ENCODE measurements around the gene ZNF423.
"Not testable (repeated sequence)": the region's sequence is repeated elsewhere in the genome, so short reads cannot be mapped to it uniquely, and the experiment has no call there.

The ZNF423 gene

DNA sequence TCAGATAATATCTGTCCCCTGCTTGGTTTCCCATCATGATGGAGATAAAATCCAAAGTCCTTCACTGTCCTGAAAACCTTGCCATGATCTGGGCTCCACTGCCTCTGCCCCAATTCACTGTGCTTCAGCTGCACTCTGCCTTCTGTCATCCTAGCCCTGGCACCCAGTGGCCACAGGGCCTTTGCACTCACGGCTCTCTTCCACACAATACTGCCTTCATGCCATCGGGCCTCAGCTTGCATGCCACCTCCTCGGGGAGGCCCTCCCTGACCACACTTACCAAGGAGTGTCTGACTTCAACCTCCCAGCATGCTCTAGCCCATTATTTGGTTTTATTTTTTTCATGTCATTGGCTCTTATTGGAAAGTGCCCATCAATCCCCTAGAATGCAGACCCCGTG, 336.2 kb downstream of the ZNF423 start:
- no peak overlapping the region for H3K4me3 Mint-ChIP-seq
- H3K27me3 Mint-ChIP-seq, result no peaks in the 10 kb centered on the region
- no peaks in the 10 kb centered on the region for H3K36me3 Mint-ChIP-seq
- no peaks in the 10 kb centered on the region for H3K9me3 Mint-ChIP-seq (ENCODE audit: low read depth)
- no peaks in the 10 kb centered on the region for H3K4me1 Mint-ChIP-seq (ENCODE audit: low read depth)
- H3K27ac Mint-ChIP-seq, result no peak overlapping the region

DNA sequence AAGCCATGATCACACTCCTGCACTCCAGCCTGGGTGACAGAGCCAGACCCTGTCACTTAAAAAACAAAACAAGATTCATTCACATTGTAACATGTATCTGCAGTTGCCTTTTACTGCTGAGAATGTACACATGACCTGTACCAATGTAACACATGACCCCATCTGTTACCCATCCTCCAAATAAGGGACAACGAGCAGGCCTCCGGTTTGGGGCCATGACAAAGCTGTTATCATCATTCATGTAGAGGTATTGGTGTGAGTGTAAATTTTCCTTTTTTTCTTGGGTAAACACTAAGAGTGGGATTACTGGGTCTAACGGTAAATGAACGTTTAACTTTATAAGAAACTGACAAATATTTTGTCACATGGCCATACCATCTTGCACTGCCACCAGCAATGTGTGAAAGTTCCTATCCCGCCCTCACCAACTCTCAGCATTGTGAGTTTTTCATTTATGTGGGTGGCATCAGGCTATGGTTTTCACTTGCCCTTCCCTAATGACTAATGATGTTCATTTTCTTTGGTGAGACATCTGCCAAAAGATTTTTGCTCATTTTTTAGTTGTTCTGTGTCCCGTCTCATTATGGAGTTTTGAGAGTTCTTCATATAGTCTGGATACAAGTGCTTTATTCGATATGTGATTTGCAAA, 336.8 kb downstream of the ZNF423 start:
- Mint-ChIP-seq H3K9me3 (ENCODE audit: low read depth) (no peaks in the 10 kb centered on the region), H3K36me3 (no peaks in the 10 kb centered on the region), H3K4me3 (no peak overlapping the region), H3K27me3 (no peaks in the 10 kb centered on the region), H3K4me1 (ENCODE audit: low read depth) (no peaks in the 10 kb centered on the region), H3K27ac (no peak overlapping the region)

DNA sequence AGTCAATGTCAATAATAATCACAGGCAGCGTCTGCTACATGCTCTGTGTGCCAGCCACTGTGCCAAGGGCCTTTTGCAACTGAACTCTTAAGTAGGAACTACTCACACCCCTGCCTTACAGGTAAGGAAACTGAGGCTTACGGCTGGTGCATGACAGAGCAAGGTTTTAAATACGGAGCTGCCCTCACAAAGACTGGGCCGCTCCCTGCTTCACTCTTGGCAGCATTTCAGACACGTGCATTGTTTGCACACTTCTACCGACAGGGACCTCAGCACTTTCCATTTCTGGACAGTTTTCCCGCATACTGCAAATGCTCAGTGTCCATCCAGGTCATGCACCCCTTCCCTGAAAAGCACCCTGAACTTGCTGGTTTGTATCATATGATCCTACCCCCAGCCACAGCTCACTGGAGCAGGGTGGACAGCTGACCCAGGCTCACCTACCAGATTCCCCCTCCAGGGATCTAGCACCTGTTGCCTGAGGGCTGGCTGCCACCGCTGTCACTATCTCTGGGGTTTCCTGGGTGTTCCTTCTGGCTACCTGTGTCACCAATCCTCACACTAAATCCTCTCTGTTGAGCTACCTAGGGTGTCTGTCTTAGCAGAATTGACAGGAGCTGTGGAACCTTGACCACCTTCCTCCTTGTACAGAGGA, 339.4 kb downstream of the ZNF423 start:
- Mint-ChIP-seq H3K27ac (no peak overlapping the region), H3K4me3 (no peak overlapping the region), H3K27me3 (no peaks in the 10 kb centered on the region), H3K36me3 (no peaks in the 10 kb centered on the region), H3K4me1 (ENCODE audit: low read depth) (no peaks in the 10 kb centered on the region), H3K9me3 (ENCODE audit: low read depth) (no peaks in the 10 kb centered on the region)

DNA sequence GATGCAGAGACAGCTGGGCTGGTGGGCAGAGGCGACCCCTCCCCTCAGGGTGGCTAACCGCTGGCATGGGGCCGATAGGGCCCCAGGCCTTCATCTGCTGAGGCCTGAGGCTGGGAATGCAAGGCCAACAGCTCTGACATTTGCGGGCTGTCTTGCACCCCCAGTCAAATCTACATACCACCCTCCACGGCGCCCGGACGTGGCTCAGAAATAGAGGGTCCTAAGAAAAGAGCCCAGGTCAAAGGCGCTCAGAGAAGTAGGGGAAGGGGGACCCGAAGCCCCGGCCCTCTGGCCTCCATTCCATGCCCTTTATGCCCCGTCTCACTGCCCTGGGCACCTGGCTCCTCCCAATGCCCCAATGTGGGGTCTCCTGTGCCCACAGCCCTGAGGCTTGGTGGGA, 340.1 kb downstream of the ZNF423 start:
- no peak overlapping the region for H3K4me3 Mint-ChIP-seq
- no peaks in the 10 kb centered on the region for H3K36me3 Mint-ChIP-seq
- H3K9me3 Mint-ChIP-seq (ENCODE audit: low read depth), result no peaks in the 10 kb centered on the region
- no peak overlapping the region for H3K27ac Mint-ChIP-seq
- H3K27me3 Mint-ChIP-seq, result no peaks in the 10 kb centered on the region
- H3K4me1 Mint-ChIP-seq (ENCODE audit: low read depth), result no peaks in the 10 kb centered on the region

DNA sequence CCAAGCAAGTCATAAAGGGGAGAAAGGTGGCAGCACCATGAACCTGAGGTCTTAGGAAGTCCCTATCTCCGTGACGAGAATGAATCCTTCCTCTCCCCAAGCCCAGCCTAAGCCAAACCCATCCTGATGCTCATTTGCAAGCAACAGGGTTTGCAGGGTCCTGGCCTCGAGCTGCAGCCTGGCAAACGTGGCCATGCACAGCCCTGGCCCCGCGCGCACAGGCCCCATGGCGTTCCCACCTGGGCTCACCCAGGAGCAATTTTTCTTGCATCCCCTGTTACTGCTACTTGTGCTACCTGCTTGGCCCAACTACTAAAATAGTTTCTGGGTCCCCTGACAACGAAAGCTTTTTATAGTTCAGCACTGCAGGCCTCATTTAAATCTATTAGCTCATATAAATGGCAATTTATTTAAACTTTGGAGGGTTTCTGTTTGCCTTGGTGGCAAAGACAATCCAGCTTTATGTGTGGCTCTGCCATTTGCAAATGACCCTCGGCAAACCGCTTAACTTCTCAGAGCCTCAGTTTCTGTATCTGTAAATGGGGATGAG, 340.8 kb downstream of the ZNF423 start:
- Mint-ChIP-seq H3K9me3 (ENCODE audit: low read depth) (no peaks in the 10 kb centered on the region), H3K27ac (no peak overlapping the region), H3K4me3 (no peak overlapping the region), H3K4me1 (ENCODE audit: low read depth) (no peaks in the 10 kb centered on the region), H3K27me3 (no peaks in the 10 kb centered on the region), H3K36me3 (no peaks in the 10 kb centered on the region)

DNA sequence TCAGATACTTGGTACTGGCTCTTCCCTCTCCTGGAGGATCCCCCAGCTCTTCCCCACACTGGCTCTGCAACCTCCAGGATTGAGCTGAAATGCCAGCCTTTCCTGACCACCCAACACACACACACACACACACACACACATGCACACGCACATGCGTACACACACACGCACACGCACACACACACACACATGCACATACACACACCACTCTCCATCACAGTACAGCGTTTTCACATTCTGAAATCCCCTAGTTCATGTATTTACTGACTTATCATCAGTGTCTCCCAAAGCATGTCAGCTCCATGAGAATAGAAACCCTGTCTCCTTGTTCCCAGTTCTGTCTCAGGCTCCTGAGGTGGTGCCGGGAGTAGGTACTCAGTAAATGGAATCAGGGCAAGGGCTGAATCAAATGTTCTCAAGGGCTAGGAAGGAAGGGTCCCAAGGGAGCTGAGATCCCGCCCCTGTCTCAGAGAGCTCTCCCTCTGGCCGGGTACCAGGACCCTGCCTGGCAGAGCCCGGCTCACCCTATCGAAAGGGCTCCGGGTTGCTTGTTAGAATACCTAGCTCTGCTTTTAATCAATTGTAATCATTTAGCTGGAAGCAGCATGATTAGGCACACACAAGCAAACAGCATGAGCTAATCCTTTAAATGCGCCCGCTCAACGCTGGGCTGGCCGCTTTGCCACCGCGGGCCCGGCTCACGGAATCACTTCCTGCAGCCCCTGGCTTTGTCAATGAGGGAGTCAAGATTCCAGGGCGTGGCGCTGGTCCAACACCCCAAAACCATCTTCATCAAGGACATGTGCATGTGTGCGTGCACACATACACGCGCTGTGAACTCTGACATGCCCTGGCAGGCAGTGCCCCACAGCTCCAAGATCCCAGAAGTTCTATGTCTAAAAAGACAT, 341.6 kb downstream of the ZNF423 start:
- Mint-ChIP-seq H3K4me1 (ENCODE audit: low read depth) (no peaks in the 10 kb centered on the region), H3K9me3 (ENCODE audit: low read depth) (no peaks in the 10 kb centered on the region), H3K27me3 (no peaks in the 10 kb centered on the region), H3K36me3 (no peaks in the 10 kb centered on the region), H3K4me3 (no peak overlapping the region), H3K27ac (no peak overlapping the region)

DNA sequence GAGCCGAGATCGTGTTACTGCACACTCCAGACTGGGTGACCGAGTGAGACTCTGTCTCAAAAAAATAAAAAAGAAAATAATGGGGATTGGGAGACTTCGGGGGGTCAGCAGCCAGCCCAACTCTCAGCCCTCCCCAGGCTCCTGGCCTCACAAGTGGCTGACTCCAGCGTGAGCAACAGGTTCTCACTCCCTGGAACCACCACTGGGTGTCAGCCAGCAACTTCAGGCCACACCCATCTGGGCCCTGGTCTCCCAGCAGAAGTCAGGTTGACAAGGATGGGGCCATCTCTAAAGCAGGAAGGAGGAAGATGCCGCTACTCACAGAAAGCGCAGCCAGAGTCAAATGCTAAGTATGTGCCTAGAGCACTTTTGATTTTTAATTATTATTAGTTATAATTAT, 342.9 kb downstream of the ZNF423 start:
- Mint-ChIP-seq H3K4me1 (ENCODE audit: low read depth) (no peaks in the 10 kb centered on the region), H3K4me3 (no peak overlapping the region), H3K36me3 (no peaks in the 10 kb centered on the region), H3K9me3 (ENCODE audit: low read depth) (no peaks in the 10 kb centered on the region), H3K27ac (no peak overlapping the region), H3K27me3 (no peaks in the 10 kb centered on the region)

DNA sequence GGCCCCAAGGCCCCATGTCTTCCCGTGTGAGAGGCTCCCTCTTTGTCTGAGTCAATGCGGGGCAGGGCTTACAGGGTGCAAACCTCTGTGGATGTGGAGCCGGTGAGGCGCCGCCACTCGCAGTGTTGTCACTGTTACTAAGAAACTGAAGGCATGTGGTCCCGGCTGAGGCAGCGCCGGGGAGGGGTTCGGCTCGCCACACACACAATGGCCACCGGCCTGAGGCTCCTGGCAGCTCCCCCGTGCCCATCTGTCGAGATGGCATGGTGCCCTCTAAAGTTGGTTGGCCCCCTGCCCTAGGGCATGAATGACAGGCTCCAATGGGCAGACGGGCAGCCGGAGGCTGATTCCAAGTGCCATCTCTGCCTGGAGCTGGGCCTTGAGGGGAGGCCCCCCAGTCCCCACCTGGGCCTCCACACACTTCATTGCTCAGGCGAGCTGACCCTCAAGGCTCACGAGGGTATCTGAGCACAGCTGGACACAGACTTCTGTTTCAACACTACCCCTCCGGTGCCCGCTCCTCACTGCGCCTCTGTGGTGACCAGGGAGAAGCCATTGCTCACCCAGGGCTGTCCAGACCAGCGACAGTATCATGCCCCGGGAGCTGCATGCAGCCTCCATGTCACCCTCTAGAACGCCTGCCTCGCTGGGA, 345.1 kb downstream of the ZNF423 start:
- H3K4me3 Mint-ChIP-seq, result no peak overlapping the region
- no peaks in the 10 kb centered on the region for H3K36me3 Mint-ChIP-seq
- no peaks in the 10 kb centered on the region for H3K27me3 Mint-ChIP-seq
- no peak overlapping the region for H3K27ac Mint-ChIP-seq
- H3K4me1 Mint-ChIP-seq (ENCODE audit: low read depth), result no peaks in the 10 kb centered on the region
- H3K9me3 Mint-ChIP-seq (ENCODE audit: low read depth), result no peaks in the 10 kb centered on the region

DNA sequence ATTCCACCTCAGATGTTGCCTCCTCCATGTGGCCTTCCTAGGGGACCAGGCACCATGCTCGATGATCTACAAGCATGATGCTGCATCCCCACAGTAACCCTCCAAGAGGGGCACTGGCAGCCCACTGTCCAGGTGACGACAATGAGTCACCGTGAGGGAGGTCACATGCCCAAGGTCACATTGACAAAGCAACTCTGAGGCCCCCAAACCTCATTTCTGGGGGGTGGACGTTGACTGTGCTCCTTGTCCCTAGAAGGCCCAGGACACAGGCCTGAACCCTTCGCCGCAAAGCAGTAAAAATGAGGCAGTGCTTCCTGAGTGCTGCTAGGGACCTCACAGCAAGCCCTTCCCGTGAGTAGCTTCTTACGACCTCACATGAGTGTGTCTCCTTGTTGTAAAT, 345.8 kb downstream of the ZNF423 start:
- Mint-ChIP-seq H3K4me3 (no peak overlapping the region), H3K36me3 (no peaks in the 10 kb centered on the region), H3K4me1 (ENCODE audit: low read depth) (no peaks in the 10 kb centered on the region), H3K27me3 (no peaks in the 10 kb centered on the region), H3K27ac (no peak overlapping the region), H3K9me3 (ENCODE audit: low read depth) (no peaks in the 10 kb centered on the region)

DNA sequence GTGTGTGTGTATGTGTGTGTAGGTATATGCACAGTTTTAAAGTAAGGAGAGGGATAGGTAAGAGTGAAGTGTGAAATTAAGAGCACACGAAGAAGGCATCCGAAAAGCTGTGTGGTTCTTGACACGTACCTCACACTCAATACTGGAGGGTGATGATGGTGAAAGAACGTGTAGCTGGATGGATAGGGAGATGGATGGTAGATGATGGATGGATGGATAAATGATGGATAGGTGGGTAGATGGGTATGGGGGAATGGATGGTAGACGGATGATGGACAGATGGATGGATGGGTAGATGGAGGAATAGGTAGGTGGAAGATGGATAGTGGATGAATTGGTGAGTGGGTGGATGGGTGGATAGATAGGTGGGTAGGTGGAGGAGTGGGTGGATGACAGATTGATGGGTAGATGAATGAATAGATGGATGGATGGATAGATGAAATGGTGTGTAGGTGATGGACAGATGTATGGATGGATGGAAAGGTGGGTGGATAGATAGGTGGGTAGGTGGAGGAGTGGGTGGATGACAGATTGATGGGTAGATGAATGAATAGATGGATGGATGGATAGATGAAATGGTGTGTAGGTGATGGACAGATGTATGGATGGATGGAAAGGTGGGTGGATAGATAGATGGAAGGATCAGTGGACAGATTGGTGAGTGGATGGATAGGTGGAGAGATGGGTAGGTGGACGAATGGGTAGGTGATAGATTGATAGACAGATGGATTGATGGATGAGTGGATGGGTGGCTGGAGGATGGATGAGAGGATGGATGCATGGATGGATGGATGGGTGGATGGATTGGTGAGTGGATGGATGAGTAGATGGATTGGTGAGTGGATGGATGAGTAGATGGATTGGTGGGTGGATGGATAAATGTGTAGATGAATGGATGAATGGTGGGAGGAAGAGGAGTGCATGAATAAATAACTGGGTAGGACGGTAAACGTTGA, 349.6 kb downstream of the ZNF423 start:
- not testable (repeated sequence) for H3K27me3 Mint-ChIP-seq; H3K4me3 Mint-ChIP-seq; H3K27ac Mint-ChIP-seq; H3K9me3 Mint-ChIP-seq (ENCODE audit: low read depth); H3K36me3 Mint-ChIP-seq; H3K4me1 Mint-ChIP-seq (ENCODE audit: low read depth)

DNA sequence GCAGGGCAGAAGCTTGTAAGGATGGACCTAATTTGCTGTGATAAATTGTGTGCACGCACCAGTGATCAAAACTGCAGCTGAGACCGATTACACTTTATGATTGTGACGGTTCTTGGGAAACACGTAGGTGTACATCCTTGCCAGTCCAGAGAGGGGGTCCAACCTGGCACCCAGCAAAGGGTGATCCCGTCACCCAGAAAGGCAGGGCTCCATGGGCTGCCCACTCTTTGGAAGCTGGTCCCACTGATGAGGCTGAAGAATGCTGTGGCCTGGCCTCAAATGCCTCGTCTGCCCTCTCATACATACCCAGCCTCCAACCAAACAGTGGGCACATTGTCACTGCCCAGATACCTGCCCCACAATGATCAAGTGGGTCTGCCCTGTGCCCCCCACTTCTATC, 350.4 kb downstream of the ZNF423 start:
- no peaks in the 10 kb centered on the region for H3K9me3 Mint-ChIP-seq (ENCODE audit: low read depth)
- no peaks in the 10 kb centered on the region for H3K36me3 Mint-ChIP-seq
- H3K27ac Mint-ChIP-seq, result no peak overlapping the region

DNA sequence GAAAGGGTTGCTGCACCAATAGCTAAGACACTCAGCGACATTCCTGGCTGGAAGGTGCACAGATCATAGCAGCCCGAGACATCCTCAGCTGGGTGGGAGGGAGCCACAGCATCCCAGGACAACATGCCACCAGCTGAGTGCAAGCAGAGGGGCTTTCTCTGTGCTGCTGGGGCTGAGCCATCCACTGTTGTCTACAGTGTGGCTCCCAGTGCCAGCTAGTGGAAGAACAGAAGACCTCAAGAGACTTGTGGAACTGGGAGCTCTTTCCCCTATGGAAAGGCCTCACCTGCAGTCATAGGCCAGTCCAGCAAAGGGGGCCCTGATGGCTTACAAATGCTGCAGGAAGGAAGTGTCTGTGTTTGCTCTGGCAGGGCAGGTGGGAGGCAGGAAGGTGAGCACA, 351.3 kb downstream of the ZNF423 start:
- no peak overlapping the region for H3K4me3 Mint-ChIP-seq
- H3K27me3 Mint-ChIP-seq, result no peaks in the 10 kb centered on the region
- H3K36me3 Mint-ChIP-seq, result no peaks in the 10 kb centered on the region
- H3K27ac Mint-ChIP-seq, result no peak overlapping the region
- H3K4me1 Mint-ChIP-seq (ENCODE audit: low read depth), result peaks cover 6% of the 10 kb centered on the region
- no peaks in the 10 kb centered on the region for H3K9me3 Mint-ChIP-seq (ENCODE audit: low read depth)

More for the DNA sequence above, 350.4 kb downstream of the ZNF423 start:
- Mint-ChIP-seq H3K4me3 (no peak overlapping the region), H3K27me3 (no peaks in the 10 kb centered on the region), H3K4me1 (ENCODE audit: low read depth) (peaks cover 6% of the 10 kb centered on the region)

DNA sequence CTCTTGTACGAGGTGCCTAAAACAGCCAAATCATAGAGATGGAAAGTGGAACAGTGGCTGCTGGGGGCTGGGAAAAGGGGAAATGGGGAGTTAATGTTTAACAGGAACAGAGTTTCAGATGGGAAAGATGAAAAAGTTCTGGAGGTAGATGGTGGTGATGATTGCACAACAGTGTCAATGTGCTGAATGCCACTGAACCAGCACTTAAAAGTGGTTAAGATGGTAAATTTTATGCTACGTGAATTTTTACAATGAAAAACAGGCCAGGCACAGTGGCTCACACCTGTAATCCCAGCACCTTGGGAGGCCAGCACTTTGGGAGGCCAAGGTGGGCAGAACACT, 351.9 kb downstream of the ZNF423 start:
- H3K36me3 Mint-ChIP-seq, result no peaks in the 10 kb centered on the region
- H3K4me3 Mint-ChIP-seq, result no peak overlapping the region
- H3K4me1 Mint-ChIP-seq (ENCODE audit: low read depth), result peaks cover 6% of the 10 kb centered on the region
- no peaks in the 10 kb centered on the region for H3K9me3 Mint-ChIP-seq (ENCODE audit: low read depth)
- H3K27me3 Mint-ChIP-seq, result no peaks in the 10 kb centered on the region
- no peak overlapping the region for H3K27ac Mint-ChIP-seq
